ENCODE results near the gene PLCL2. TPM values are rescaled to one million over a fixed set of nuclear protein-coding genes. Genes with fewer than 3 reads are reported as not detected.

Gene PLCL2
- total RNA-seq, 4 donors from 2014 or later: 5.1 to 12.3 (median 6.9) TPM

- ATAC-seq: no peak
- no peak for TF ChIP-seq EP300 (IDR thresholded peaks at IDR 0.05)
- TF ChIP-seq CTCF (IDR thresholded peaks at IDR 0.05): no peak
- no peak for TF ChIP-seq POLR2A (IDR thresholded peaks at IDR 0.05)
- TF ChIP-seq POLR2AphosphoS5 (IDR thresholded peaks at IDR 0.05): no peak
- WGBS, 2 donors (ENCODE audit: low coverage in 1 of 2): 90 to 95% methylated on average over 2 to 3 of the region's 3 CpGs
- Histone ChIP-seq H3K36me3 (no peaks in the 10 kb centered on the region), H3K4me3 (no peak overlapping the region), H3K27me3 (no peaks in the 10 kb centered on the region), H3K4me1 (peaks cover 0 to 14% (median 0%) of the 10 kb centered on the region in 3 donors), H3K9me3 (no peaks in the 10 kb centered on the region), H3K27ac (no peak overlapping the region)
Observed at GRCh38 chr3:16910207-16910606, 25.5 kb downstream of the PLCL2 start.

GRCh38 chr3:16911916-16912315, 27.2 kb downstream of the PLCL2 start:
- WGBS, 2 donors (ENCODE audit: low coverage in 1 of 2): 91 to 92% methylated on average over 2 of the region's 2 CpGs
- Histone ChIP-seq H3K27ac (no peak overlapping the region), H3K4me3 (no peak overlapping the region), H3K27me3 (no peaks in the 10 kb centered on the region), H3K9me3 (no peaks in the 10 kb centered on the region), H3K4me1 (peaks cover 0 to 7% (median 0%) of the 10 kb centered on the region in 3 donors), H3K36me3 (no peaks in the 10 kb centered on the region)
- no peak for TF ChIP-seq EP300 (IDR thresholded peaks at IDR 0.05)
- no peak for TF ChIP-seq POLR2AphosphoS5 (IDR thresholded peaks at IDR 0.05)
- TF ChIP-seq POLR2A (IDR thresholded peaks at IDR 0.05): no peak
- no peak for TF ChIP-seq CTCF (IDR thresholded peaks at IDR 0.05)
- ATAC-seq: no peak

GRCh38 chr3:16912400-16913263, 27.9 kb downstream of the PLCL2 start:
- TF ChIP-seq POLR2AphosphoS5 (IDR thresholded peaks at IDR 0.05): no peak
- TF ChIP-seq CTCF (IDR thresholded peaks at IDR 0.05): no peak
- TF ChIP-seq EP300 (IDR thresholded peaks at IDR 0.05): no peak
- TF ChIP-seq POLR2A (IDR thresholded peaks at IDR 0.05): no peak
- no peak overlapping the region for H3K27ac ChIP-seq
- no peaks in the 10 kb centered on the region for H3K36me3 ChIP-seq
- H3K4me1 ChIP-seq: no peaks in the 10 kb centered on the region
- H3K9me3 ChIP-seq: no peaks in the 10 kb centered on the region
- H3K27me3 ChIP-seq: no peaks in the 10 kb centered on the region
- no peak for ATAC-seq
- H3K4me3 ChIP-seq: no peak overlapping the region
- WGBS, 2 donors (ENCODE audit: low coverage in 1 of 2): 80 to 100% methylated on average over 2 to 3 of the region's 3 CpGs

- Histone ChIP-seq H3K4me1 (no peaks in the 10 kb centered on the region), H3K9me3 (no peaks in the 10 kb centered on the region), H3K27me3 (no peaks in the 10 kb centered on the region), H3K4me3 (no peak overlapping the region), H3K36me3 (no peaks in the 10 kb centered on the region), H3K27ac (no peak overlapping the region)
- WGBS, 2 donors (ENCODE audit: low coverage in 1 of 2): 86 to 92% methylated on average over 2 of the region's 2 CpGs
- TF ChIP-seq POLR2AphosphoS5 (IDR thresholded peaks at IDR 0.05): no peak
- no peak for ATAC-seq
Observed at GRCh38 chr3:16913264-16913580, 28.5 kb downstream of the PLCL2 start.

- ATAC-seq: no peak
- H3K27me3 ChIP-seq: no peaks in the 10 kb centered on the region
- H3K4me1 ChIP-seq: no peaks in the 10 kb centered on the region
- H3K4me3 ChIP-seq: no peak overlapping the region
- H3K9me3 ChIP-seq: no peaks in the 10 kb centered on the region
- no peak overlapping the region for H3K27ac ChIP-seq
- H3K36me3 ChIP-seq: no peaks in the 10 kb centered on the region
- TF ChIP-seq EP300 (IDR thresholded peaks at IDR 0.05): no peak
- TF ChIP-seq CTCF (IDR thresholded peaks at IDR 0.05): no peak
- TF ChIP-seq POLR2AphosphoS5 (IDR thresholded peaks at IDR 0.05): no peak
- TF ChIP-seq POLR2A (IDR thresholded peaks at IDR 0.05): no peak
- 25 to 61% methylated on average over 1 to 5 of the region's 5 CpGs for WGBS, 2 donors (ENCODE audit: low coverage in 1 of 2)
Observed at GRCh38 chr3:16916840-16917239, 32.1 kb downstream of the PLCL2 start.

Measured in gastroesophageal sphincter (tissue), 4 donors.